AG04450 (cell line): ENCODE data around the gene CDC42BPA. TPM values are rescaled to one million over a fixed set of nuclear protein-coding genes. Genes with fewer than 3 reads are reported as not detected.

Experiments
- CTCF ChIA-PET: fragments of 300-600, 350-600 bp; formaldehyde crosslinking; extraction: SDS; loops from one replicate; lab custom pipeline; 2022; ENCODE audit warnings: antibody characterized with exemption, inconsistent platforms; lab: Charles Lee
- POLR2A ChIA-PET: fragments of 350-600 bp; formaldehyde crosslinking; extraction: SDS; loops from one replicate; lab custom pipeline; 2021; ENCODE audit warnings: antibody characterized with exemption, inconsistent platforms; lab: Yijun Ruan, JAX
- DNase-seq: peaks from one replicate; pipeline ENCODE4 v3.0.0-alpha.2; 2011; ENCODE audit warnings: low read depth, low spot score
- H3K27ac ChIP-seq: one replicate; pipeline ENCODE4 v1.5.1; 2012; ENCODE audit warnings: low read depth, low read length, control low read depth
- H3K27me3 ChIP-seq: one replicate; pipeline ENCODE4 v1.6.0; 2012; ENCODE audit warnings: low read length; ENCODE audit not compliant: control insufficient read depth, insufficient read depth
- H3K4me3 ChIP-seq: 2 replicates; pipeline ENCODE4 v1.5.1; 2011; ENCODE audit warnings: mild to moderate bottlenecking, low read depth, low read length, control low read depth
- H3K9me3 ChIP-seq: 2 replicates; pipeline ENCODE4 v1.5.1; 2012; ENCODE audit warnings: low read length; ENCODE audit not compliant: control insufficient read depth, insufficient read depth
- CTCF ChIP-seq: IDR thresholded peaks from 2 replicates; pipeline ENCODE4 v1.5.1; 2011; ENCODE audit warnings: low read depth, low read length, control low read depth, inconsistent platforms
- polyA plus RNA-seq: library from polyadenylated mRNA; depleted of rRNA; stranded (reverse); fragments of >200 nt; gene quantifications from 2 replicates; pipeline ENCODE4 v1.2.3, GENCODE V29; 2011

Gene CDC42BPA
- polyA plus RNA-seq, 1 experiment = 30.7 TPM

GRCh38 chr1:227131193-227131592 is 187.1 kb downstream of the CDC42BPA start:
- POLR2A ChIA-PET = no interaction called here
- no peak overlapping the region for H3K4me3 ChIP-seq
- H3K27me3 ChIP-seq = no peaks in the 10 kb centered on the region
- H3K27ac ChIP-seq = no peak overlapping the region
- CTCF ChIA-PET = interaction anchor here (0.5 to 1.9 kb wide), 12 partner anchors 9 to 309 kb away, joined by 3 to 9 read pairs (median 4); no protein-coding TSS in a partner anchor
- H3K9me3 ChIP-seq = no peaks in the 10 kb centered on the region; the same call in 1 of the 2 replicates
- DNase-seq = peak; percentile 7
- peak; percentile 64 for TF ChIP-seq CTCF

GRCh38 chr1:227127891-227128290 is 190.4 kb downstream of the CDC42BPA start:
- Histone ChIP-seq H3K27ac (no peak overlapping the region), H3K27me3 (no peaks in the 10 kb centered on the region), H3K9me3 (no peaks in the 10 kb centered on the region; the same call in 1 of the 2 replicates), H3K4me3 (no peak overlapping the region)
- POLR2A ChIA-PET = no interaction called here
- TF ChIP-seq CTCF = no peak
- no peak for DNase-seq
- CTCF ChIA-PET = no interaction called here

- POLR2A ChIA-PET = no interaction called here
- no peak for TF ChIP-seq CTCF
Observed at GRCh38 chr1:227125929-227126545, 192.3 kb downstream of the CDC42BPA start.

GRCh38 chr1:227124473-227124872 is 193.8 kb downstream of the CDC42BPA start:
- no peak for TF ChIP-seq CTCF
- H3K27me3 ChIP-seq = no peaks in the 10 kb centered on the region
- DNase-seq = no peak
- no peak overlapping the region for H3K27ac ChIP-seq
- H3K9me3 ChIP-seq = no peaks in the 10 kb centered on the region
- no peak overlapping the region for H3K4me3 ChIP-seq
- POLR2A ChIA-PET = no interaction called here
- CTCF ChIA-PET = interaction anchor here (0.8 kb wide), 1 partner anchor 11 kb away, joined by 3 read pairs; no protein-coding TSS in a partner anchor

More at GRCh38 chr1:227125929-227126545, 192.3 kb downstream of the CDC42BPA start:
- Histone ChIP-seq H3K9me3 (no peaks in the 10 kb centered on the region), H3K27me3 (no peaks in the 10 kb centered on the region), H3K27ac (no peak overlapping the region), H3K4me3 (no peak overlapping the region)
- DNase-seq = no peak
- CTCF ChIA-PET = no interaction called here

GRCh38 chr1:227120826-227121225 is 197.5 kb downstream of the CDC42BPA start:
- CTCF ChIA-PET = no interaction called here

More at GRCh38 chr1:227120826-227121225, 197.5 kb downstream of the CDC42BPA start:
- DNase-seq = no peak
- Histone ChIP-seq H3K27ac (no peak overlapping the region), H3K27me3 (no peaks in the 10 kb centered on the region), H3K4me3 (no peak overlapping the region), H3K9me3 (no peaks in the 10 kb centered on the region)
- no peak for TF ChIP-seq CTCF
- POLR2A ChIA-PET = no interaction called here
